HT-29 (cell line): ENCODE data around the gene CROCC2. TPM values are rescaled to one million over a fixed set of nuclear protein-coding genes. Genes with fewer than 3 reads are reported as not detected.

Source experiments
- DNase-seq: peaks from one replicate; pipeline ENCODE4 v3.0.0-alpha.2; 2015; ENCODE audit warnings: low spot score
- total RNA-seq: library from RNA; depleted of rRNA; stranded (reverse); fragments of >200 nt; shearing (Covaris generic); gene quantifications from 2 replicates; pipeline ENCODE4 v1.2.3, GENCODE V29; 2014

CROCC2 gene
- total RNA-seq, 1 experiment from 2014 or later = not detected

DNA sequence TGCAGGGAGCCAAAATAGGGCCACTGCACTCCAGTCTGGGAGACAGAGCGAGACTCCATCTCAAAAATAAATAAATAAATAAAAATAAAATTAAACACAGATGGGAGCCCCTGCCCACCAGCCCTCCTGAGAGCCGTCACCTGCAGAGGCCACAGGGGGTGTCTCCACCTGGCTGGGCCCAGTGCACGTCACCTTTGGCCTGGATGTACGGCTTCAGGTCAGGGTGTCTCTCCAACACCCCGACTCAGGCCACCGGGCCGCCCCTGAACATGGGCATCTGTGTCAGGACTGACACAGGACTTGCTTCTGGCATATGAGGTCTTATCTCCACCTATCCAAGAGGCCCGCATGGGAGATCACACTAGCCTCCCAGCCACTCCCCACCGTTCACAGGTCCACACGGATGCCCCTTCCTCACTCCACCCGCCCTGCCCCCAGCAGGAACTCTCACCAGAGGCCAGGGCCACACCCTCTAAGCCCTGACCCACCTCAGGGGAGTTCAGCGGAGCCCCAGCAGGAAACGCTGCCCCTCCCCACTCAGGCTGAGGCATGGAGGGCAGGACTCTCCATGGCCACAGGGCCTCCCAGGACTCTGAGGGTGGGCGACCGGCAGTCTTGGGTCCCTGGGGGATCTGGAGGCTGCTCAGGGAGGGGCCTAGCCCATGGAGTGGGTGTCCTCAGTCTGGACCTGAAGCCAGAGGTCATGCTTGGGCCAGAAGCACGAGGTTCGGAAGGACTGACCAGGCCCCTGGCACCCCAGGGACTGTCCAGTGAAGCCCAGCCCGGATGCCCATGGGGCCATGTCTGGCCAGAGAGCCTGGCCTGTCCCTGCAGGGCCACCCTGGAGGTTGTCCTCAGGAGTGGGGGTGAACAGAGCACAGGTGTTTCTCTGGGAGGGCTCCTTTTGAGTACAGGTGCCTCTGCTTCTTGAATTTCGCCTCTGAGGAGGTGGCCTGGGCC lies 1.6 kb upstream of the CROCC2 start:
- no peak for DNase-seq

DNA sequence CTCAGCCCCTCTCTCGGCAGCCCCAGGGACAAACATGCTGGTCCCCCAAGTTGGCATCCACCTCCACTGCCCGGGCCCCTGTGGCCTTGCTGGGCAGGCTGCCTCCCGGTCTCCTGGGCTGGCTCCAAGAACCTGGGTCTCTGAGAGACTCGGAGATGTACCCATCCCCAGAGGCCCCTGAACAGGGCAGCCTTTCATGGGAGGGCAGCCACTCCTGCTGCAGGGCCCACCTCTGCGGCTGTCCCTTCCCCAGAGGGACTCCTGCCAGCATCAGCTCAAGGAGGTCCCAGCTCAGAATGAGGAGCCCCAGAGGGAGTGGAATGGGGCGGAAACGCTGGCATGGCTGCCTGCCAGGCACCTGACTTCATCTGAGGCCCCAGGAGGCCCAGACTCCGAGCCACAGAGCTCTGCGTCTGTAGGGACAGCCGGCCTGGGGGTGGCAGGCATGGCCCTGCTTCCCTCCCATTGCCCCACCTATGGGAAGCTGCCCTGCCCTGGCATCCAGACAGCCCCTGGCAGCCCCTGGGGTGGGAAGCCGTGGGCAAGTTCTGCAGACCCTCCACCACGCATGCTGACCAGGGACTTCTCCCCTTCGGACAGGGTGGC lies 857 bp upstream of the CROCC2 start:
- no peak for DNase-seq

DNA sequence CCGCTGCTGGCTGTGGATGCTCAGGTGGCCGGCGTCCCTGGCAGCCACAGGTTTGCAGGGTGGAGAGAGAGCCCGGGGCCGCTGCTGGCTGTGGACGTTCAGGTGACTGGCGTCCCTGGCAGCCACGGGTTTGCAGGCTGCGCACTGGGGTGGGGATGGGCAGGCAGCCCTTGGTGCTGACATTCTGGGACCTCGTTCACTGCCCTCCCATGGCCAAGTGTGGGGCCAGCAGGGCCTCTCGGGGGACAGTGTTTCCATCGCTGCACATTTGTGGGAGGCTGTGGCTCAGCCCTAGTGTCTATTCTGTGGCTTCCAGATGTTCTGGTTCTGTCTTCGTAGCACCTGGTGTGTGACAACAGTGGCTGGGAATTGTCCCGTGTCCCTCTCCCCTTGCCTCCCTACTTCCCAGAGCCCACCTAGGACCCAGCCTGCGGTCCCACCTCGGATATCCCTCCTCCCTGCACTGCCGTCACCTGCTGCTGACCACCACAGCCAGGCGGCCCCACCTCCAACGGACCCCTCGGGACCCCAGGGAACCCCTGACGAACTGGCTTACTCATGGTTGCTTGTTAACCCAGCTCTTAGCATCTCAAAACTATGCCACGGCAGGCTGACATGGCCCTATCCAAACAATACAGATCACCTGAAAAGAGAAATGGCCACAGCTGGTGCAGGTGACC lies 915 bp downstream of the CROCC2 start:
- DNase-seq = no peak

DNA sequence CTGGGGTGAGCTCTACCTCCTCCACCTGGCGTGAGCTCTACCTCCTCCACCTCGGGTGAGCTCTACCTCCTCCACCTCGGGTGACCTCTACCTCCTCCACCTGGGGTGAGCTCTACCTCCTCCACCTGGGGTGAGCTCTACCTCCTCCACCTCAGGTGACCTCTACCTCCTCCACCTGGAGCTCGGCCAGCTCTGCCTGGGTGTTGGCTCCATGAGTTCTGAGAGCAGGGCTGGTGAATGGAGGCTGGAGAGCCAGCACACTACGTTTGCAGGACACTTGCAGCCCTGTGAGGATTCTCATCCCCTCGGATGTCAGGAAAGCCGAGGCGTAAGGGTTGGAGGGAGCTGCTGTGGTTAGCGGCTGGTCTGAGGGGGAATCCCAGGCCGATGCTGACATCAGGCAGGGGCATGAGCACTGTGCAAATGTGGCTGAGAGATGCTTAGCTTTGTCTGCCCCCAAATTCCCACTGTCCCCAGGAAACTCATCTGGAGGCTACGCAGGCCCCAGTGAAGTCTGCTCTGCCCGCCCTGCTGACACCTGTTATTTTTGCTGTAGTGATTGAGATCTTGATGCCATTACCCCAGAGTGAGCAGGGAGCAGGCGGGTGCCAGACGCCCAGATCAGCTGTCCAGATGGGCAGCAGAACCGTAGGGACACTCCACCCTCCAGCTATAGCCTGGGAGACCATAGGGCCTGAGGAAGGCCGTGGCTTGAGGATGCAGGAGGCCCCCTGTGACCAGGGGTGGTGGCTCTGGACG lies 3.3 kb downstream of the CROCC2 start:
- no peak for DNase-seq

DNA sequence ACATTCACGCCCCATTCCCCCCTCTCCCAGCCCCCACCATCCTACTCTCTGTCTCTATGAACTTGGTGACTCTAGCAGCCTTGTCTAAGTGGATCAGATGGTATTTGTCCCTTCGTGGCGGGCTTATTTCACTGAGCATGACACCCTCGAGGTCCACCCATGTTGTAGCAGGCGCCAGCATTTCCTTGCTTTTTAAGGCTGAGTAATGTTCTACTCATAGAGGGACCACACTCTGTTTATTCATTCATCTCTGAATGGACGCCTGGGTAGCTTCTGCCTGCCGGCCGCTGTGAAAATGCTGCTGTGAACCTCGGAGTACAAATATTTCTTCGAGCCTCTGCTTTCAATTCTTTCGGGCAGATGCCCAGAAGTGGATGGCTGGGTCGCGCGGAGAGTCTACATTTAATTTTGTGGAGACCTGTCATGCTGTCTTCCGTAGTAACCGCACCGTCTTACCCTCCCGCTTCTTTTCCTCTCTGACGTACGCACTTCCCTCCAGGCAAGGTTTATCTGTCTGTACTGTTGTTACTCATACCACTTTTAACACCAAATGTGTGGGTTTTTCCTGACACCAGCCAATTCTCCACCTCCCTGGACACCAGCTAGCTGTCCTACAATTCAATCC lies 5.6 kb downstream of the CROCC2 start:
- DNase-seq = no peak

DNA sequence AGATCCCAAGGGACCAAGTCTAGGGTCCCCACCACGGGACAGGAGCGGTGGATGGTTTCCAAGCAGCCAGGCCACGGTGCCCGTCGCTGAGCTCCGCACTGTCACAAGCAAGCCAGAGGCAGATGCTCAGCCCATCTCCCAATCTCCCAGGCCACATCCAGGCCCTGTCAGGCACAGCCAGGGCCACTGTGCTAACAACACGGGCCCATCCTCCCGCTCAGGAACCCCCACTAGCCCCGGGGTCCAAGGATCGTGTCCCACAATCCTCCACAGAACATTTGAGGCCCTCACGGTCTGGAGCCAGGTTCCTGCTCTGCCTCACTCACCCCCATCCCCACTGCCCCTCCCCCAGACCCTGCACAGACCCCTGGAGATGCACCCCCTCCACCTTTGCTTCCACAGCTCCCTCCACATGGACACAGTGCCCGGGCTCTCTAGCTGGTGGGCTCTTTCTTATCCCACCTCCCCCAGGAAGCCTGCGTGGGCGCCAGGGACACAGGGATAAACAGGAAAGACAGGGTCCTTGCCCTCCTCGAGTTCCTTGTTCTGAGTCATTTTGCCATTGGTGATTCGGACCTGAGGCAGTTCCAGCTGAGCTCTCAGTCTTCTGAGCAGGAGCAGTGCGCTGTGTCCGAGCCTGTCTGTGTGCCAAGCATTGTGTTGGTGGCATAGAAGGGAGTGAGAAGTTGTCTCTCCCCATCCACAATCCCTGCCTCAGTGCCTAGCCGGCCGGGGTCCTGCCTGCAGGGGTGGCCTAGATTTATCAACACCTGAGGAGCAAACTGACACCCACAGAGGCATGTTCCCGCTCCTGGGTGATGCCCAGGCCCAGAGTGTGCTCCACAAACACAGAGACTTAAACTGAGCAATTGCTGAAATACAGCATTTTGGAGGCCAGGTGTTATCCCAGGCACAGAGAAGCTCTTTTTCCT lies 7.0 kb downstream of the CROCC2 start:
- DNase-seq = no peak

DNA sequence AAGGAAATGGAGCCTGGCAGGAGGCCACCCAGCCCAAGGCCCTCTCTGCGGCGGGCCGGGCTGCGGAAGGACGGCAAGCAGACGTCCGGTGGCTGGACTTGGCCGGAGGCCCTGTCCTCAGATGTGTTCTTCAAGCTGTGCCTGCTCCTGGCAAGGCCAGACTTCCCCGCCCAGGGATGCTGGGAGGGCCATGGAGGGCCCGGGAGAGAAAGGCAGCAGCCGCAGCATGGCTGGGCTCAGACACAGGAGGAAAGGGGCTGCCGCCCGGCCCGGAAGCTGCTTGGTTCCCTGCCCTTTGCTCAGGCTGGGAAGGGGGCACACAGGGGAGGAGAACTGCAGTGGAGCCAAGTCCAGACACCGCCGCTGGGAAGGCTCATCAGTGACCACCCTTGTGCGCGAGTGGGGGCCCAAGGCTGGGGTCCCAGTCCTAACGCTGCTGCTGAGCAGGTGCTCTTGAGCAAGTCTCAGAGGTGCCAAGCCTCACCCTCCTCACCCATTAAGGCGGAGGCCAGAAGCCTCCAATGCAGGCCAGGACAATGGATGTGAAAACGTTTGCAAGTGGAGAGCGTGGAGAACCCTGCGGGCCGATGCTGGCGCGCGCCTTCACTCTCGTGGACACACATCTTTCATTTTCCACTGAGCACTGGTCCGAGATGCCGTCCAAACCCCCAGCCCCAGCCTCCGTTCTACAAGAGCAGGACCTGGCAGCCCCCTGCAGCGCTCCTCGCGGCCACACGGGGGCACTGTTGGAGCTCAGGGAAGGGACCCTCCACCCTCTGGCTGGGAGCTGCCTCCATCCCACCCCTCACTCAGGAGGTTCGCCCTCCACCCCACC lies 7.9 kb downstream of the CROCC2 start:
- DNase-seq = peak; percentile 41

DNA sequence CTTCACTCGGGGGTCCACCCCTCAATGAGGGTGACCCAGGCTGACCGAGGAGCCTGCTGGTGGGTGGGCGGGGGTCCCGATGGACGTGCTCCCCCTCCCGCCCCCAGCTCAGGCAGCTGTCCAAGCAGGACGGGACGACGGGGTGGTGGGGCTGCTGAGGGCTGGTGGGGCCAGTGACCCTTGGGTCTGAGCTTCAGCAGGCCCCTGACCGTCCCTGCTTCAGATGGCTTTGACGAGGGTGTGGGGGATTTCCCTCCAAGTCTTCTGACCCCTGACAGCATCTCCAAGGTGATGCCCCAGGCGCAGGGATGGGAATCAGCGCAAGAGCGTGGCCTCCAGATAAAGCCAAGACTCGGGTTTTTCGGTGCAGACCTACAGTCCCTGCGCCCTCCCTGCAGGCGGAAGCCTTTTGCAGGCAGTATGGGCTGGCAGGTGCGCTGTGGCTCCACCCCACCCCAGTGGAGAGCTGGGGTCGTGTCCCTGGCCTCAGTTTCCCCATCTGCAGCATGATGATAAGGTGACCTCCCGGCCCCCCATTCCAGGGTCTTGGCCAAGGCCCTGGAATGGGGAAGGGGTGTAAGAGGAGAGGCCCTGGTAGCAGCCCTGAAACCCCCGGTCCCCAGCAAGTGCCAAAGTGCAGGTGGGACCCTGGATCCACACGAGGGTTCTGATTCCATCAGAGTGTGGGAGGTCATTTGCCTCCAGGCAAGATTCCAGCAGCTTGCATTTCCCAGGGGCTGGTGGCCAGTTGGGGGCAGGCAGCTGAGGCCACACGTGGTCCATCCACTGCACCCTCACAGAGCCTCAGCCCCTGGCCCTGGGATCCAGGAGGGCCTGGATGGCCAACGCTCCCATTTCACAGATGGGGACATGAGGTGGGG lies 8.7 kb downstream of the CROCC2 start:
- DNase-seq = no peak

DNA sequence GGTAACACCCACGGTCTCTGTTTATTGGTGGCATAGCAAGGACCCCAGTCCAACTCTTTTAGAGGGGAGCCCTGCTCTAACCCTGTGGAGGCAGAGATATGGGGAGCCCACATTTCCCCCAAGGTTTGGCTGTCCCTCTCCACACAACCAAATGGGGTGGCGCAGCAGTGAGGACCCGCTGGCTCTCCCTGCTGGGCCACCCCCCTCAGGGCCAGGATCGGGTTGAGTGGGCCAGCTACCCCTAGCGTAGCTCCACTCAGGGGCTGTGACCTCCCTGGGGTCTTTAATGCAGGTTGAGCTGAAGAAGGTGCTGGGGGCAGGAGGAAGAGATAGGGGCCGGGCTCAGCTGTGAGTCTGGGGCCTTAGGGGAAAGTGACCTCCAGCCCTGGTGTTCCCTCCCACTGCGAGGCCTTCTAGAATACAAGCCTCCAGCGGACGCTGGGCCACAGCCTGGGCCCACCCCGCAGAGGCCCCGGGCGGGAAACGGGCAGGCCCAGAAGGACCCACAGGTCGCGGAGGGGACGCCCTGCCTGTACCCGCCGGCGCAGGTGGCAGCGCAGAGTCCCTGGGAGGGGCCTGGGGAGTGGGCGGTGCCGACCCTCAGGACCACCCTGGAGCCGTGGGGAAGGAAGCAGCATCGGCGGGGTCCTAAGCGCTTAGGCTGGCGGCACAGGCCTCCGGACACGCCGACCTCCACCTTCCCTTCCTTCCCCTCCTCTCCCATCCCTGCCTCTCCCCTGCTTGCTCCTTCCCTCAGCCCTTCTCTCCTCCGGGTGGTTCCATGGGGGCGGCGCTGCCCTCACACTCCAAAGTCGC lies 9.6 kb downstream of the CROCC2 start:
- no peak for DNase-seq

DNA sequence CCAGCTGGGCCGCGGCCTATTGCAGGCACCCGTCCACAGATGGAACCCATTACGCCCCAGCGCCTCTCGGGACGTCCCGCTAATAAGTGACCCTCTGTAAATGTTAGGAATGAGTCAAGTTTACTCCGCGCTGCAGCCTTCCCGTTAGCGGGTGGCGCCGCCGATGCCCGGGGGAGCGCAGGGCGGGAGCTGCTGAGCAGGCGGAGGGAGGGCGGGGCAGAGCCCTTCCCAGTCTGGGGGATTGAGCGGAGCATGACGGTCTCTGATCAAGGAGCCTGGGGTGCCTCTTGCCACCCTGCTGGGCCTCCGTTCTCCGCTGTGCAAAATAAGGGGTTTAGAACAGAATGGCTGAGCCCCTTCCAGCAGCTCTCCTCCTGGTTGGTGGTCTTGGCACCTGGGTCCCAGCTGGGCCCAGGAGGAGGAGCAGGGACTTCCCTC lies 10.5 kb downstream of the CROCC2 start:
- DNase-seq = peak; percentile 40

DNA sequence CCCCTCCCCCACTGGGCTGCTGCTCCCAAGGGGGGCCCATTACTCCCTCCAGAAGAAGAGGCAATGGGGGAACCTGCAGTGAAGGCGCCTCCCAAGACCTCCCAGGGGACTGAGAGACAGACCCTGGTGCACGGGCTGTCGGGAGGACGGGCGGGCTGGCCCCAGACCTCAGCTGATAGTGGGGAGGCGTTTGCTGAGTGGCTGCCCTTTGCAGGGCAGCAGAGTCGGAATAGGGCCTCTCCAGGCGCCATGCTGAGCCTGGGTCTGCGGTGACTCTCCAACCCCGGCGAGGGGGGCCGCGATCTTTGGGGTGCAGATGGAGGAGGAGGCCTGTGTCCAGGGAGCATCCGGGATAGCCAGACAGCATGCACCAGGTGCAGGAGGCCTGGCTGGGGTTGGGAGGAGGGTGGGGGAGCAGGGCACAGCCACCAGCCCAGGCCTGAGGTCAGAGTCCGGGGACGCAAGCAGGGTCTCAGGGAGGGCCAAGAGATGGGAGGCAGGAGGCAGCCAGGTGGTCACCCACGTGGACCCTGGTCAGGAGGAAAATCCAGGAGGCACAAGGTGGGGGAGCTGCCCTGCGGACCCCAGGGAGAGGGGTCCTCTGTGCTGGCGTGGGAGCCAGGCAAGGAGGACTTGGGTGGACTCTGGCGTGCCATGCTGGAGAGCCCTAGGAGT lies 11.0 kb downstream of the CROCC2 start:
- no peak for DNase-seq

DNA sequence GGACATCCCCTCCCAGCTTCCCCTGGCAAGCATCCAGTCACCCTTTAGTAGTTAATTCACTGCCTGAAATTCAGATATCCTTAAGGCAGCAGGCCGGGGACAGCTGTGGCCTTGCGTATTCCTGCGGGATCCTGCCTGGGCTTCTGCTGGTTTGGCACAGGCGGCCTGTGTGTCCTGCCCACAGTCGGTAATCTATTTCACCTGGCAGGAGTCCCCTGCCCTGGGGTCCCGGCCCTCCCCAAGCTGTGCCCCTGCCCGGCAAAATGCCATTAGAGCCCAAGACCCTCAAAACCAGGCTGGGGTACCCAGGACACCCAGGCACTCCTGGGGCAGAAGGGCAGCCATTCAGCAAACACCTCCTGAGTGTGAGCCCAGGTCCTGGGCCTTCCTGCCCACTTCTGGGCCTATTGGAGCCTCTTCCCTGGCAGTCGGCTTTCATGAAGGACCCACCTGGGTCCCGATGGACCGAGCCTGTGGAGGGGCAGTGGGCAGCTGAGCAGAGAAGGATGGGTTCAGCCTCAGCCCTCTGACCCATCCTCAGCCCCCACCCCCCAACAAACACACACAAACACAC lies 11.6 kb downstream of the CROCC2 start:
- no peak for DNase-seq

DNA sequence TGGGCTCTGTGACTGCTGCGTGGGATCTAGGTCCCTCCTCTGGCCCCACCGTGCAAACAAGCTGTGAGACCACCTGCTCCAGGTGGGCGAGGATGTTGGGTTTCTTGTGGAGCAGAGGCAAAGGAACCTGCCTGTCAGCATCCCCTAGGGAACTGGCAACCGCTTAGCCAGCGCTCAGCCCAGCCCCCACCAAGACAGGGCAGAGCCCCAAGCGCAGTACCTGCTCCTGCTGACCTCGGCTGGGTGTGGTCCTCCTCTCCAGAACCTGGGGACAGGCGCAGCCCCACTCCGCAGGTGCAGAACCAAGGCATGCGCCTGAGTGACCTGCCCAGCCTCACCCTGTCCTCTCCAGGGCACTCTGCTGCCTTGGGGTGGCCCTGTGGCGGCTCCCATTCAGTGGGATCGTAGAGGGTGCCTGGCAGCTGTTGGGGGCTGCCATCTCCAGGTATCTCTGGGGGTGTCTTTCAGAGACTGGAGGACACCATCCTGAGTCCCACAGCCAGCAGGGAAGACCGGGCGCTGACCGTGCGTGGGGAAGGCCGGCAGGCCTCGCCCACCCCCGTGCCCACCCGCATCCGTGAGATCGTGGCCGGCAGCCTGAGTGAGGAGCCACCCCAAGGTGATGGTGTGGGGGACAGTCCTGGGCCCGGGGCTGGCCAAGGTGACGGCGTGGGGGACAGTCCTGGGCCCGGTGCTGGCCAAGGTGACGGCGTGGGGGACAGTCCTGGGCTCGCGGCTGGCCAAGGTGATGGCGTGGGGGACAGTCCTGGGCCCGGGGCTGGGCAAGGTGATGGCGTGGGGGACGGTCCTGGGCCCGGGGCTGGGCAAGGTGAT lies 12.3 kb downstream of the CROCC2 start:
- DNase-seq = no peak

DNA sequence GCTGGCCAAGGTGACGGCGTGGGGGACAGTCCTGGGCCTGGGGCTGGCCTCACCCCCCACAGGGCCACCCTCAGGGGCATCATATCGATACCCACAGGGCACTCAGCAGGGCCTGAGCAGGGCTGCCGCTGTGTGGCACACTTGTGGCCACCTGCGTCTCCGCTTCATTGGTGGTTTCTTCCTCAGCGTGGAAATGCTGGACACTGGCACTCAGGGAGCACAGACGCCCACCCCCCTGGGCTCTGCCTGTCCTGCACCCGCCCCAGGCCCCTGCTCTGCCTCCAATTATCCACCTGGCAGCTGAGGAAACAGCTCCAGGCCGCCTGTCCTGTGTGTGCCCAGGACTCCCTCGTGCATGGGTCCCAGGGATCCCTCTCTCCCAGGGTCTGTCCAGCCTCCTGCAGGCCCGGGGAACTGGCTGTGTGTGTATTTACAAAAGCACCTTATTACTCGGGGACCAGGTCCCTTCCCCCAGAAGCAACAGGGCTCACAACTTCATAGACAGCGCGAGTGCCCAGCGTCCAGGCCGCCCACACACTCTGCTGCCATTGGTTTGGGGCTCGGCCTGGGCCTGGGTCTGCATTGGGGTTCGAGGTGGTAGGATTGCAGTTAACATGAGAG lies 13.1 kb downstream of the CROCC2 start:
- no peak for DNase-seq
